ENCODE results near the gene MAFB. TPM values are rescaled to one million over a fixed set of nuclear protein-coding genes. Genes with fewer than 3 reads are reported as not detected.

MAFB gene
- total and polyA plus RNA-seq, 4 donors = 9.7 to 12.9 (median 11.4) TPM

DNA sequence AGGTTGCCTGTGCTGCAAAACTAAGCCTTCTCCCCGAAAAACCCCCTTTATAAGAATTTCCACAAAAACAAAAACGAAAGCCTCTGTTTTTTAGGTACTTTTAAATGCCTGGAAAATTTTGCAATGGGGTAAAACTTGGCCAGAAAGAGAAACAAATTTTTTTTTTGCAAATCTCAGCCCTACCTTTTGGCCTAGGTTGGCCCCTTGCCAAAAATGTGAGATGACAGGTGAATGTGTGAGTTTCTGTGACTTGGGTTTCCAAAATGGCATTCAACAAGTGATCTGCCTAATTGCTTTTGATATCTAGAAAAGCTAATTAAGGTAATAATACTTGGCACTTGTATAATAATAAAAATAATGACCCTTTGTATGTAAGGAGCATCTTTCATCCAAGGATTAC is 48.4 kb downstream of the MAFB start:
- Histone ChIP-seq H3K9ac (ENCODE audit: low read depth in 1 of 2, low read length in 2 of 2) (no peak overlapping the region), H3K27me3 (ENCODE audit: control insufficient read depth in 4 of 4, insufficient read depth in 4 of 4, low read length in 3 of 4) (no peaks in the 10 kb centered on the region), H3K4me1 (ENCODE audit: control insufficient read depth in 4 of 4, insufficient read depth in 4 of 4, low read length in 3 of 4) (peaks cover 4 to 19% (median 11%) of the 10 kb centered on the region in 4 donors), H3K4me3 (ENCODE audit: low read depth in 1 of 3, low read length in 3 of 3) (no peak overlapping the region), H3K9me3 (ENCODE audit: control insufficient read depth in 4 of 4, low read length in 3 of 4) (no peaks in the 10 kb centered on the region), H3K27ac (ENCODE audit: low read depth in 1 of 2, low read length in 2 of 2) (no peak overlapping the region), H3K36me3 (ENCODE audit: control insufficient read depth in 4 of 4, insufficient read depth in 3 of 4, low read depth in 1 of 4, low read length in 3 of 4) (no peaks in the 10 kb centered on the region)
- no peak for DNase-seq (ENCODE audit: low spot score)
- TF ChIP-seq, protein P1, sequence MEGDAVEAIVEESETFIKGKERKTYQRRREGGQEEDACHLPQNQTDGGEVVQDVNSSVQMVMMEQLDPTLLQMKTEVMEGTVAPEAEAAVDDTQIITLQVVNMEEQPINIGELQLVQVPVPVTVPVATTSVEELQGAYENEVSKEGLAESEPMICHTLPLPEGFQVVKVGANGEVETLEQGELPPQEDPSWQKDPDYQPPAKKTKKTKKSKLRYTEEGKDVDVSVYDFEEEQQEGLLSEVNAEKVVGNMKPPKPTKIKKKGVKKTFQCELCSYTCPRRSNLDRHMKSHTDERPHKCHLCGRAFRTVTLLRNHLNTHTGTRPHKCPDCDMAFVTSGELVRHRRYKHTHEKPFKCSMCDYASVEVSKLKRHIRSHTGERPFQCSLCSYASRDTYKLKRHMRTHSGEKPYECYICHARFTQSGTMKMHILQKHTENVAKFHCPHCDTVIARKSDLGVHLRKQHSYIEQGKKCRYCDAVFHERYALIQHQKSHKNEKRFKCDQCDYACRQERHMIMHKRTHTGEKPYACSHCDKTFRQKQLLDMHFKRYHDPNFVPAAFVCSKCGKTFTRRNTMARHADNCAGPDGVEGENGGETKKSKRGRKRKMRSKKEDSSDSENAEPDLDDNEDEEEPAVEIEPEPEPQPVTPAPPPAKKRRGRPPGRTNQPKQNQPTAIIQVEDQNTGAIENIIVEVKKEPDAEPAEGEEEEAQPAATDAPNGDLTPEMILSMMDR (IDR thresholded peaks at IDR 0.05; ENCODE audit: low read depth, low read length, missing input control) = no peak
- no peak for TF ChIP-seq FOXA2 (IDR thresholded peaks at IDR 0.05)
- no peak for TF ChIP-seq TAF1 (conservative IDR thresholded peaks at IDR 0.05)
- no peak for TF ChIP-seq SP1 (IDR thresholded peaks at IDR 0.05)
- WGBS = 84% methylated on average over 2 of the region's 2 CpGs

DNA sequence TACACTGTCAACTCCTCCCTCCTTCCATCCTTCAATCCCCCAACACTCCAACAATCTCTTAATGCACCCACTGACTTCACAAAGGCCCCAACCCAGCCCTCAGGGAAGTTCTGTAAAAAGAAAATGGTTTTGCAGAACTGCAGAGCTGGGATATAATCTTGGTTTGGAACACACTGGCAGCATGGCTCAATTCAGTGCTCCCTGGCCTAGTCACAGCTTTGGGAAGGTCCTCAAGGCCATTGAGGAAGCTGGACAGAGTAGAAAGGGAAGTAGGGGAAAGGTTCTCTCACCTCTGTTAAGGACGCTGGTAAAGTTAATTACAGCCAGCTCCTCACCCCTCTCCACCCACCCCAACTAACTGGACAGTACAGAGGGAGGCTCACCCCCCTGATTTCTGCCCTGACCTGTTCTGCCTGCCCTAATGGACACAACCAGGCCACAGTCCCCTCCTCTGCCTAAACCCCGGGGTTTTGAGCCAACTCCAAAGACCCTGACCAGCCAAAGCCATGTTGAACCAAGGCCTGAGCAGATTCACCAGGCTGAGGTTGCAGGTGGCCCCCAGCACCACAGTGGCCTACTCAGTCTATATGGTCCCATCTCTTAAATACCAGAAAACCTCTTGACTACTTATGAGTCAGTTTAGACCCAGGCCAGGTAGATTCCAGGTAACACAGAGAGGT is 49.2 kb downstream of the MAFB start:
- TF ChIP-seq YY1 (IDR thresholded peaks at IDR 0.05) = no peak
- TF ChIP-seq, protein P1 (IDR thresholded peaks at IDR 0.05; ENCODE audit: low read depth, low read length, missing input control) = no peak
- TF ChIP-seq SP1 (IDR thresholded peaks at IDR 0.05) = no peak
- TF ChIP-seq FOXA2 (IDR thresholded peaks at IDR 0.05) = no peak
- no peak for TF ChIP-seq HNF4G (IDR thresholded peaks at IDR 0.05)
- TF ChIP-seq RAD21 (IDR thresholded peaks at IDR 0.05) = no peak
- TF ChIP-seq, protein P2, sequence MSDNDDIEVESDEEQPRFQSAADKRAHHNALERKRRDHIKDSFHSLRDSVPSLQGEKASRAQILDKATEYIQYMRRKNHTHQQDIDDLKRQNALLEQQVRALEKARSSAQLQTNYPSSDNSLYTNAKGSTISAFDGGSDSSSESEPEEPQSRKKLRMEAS (IDR thresholded peaks at IDR 0.05) = no peak
- TF ChIP-seq EGR1 (IDR thresholded peaks at IDR 0.05; ENCODE audit: low read depth in 2 of 2) = no peak
- TF ChIP-seq TAF1 (conservative IDR thresholded peaks at IDR 0.05) = no peak
- no peak for TF ChIP-seq NR2F2 (IDR thresholded peaks at IDR 0.05)
- TF ChIP-seq RXRA (IDR thresholded peaks at IDR 0.05) = no peak
- TF ChIP-seq, protein P3, sequence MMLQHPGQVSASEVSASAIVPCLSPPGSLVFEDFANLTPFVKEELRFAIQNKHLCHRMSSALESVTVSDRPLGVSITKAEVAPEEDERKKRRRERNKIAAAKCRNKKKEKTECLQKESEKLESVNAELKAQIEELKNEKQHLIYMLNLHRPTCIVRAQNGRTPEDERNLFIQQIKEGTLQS (IDR thresholded peaks at IDR 0.05) = no peak
- TF ChIP-seq, protein P4, sequence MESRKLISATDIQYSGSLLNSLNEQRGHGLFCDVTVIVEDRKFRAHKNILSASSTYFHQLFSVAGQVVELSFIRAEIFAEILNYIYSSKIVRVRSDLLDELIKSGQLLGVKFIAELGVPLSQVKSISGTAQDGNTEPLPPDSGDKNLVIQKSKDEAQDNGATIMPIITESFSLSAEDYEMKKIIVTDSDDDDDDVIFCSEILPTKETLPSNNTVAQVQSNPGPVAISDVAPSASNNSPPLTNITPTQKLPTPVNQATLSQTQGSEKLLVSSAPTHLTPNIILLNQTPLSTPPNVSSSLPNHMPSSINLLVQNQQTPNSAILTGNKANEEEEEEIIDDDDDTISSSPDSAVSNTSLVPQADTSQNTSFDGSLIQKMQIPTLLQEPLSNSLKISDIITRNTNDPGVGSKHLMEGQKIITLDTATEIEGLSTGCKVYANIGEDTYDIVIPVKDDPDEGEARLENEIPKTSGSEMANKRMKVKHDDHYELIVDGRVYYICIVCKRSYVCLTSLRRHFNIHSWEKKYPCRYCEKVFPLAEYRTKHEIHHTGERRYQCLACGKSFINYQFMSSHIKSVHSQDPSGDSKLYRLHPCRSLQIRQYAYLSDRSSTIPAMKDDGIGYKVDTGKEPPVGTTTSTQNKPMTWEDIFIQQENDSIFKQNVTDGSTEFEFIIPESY (IDR thresholded peaks at IDR 0.05) = no peak
- TF ChIP-seq, protein P5, sequence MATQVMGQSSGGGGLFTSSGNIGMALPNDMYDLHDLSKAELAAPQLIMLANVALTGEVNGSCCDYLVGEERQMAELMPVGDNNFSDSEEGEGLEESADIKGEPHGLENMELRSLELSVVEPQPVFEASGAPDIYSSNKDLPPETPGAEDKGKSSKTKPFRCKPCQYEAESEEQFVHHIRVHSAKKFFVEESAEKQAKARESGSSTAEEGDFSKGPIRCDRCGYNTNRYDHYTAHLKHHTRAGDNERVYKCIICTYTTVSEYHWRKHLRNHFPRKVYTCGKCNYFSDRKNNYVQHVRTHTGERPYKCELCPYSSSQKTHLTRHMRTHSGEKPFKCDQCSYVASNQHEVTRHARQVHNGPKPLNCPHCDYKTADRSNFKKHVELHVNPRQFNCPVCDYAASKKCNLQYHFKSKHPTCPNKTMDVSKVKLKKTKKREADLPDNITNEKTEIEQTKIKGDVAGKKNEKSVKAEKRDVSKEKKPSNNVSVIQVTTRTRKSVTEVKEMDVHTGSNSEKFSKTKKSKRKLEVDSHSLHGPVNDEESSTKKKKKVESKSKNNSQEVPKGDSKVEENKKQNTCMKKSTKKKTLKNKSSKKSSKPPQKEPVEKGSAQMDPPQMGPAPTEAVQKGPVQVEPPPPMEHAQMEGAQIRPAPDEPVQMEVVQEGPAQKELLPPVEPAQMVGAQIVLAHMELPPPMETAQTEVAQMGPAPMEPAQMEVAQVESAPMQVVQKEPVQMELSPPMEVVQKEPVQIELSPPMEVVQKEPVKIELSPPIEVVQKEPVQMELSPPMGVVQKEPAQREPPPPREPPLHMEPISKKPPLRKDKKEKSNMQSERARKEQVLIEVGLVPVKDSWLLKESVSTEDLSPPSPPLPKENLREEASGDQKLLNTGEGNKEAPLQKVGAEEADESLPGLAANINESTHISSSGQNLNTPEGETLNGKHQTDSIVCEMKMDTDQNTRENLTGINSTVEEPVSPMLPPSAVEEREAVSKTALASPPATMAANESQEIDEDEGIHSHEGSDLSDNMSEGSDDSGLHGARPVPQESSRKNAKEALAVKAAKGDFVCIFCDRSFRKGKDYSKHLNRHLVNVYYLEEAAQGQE (IDR thresholded peaks at IDR 0.05) = no peak
- no peak for TF ChIP-seq GABPA (IDR thresholded peaks at IDR 0.05 in 1 of 2, conservative IDR thresholded peaks at IDR 0.05 in 1 of 2)
- no peak for TF ChIP-seq FOXA1 (IDR thresholded peaks at IDR 0.05)
- no peak for TF ChIP-seq HNF4A (conservative IDR thresholded peaks at IDR 0.05)
- TF ChIP-seq JUND (IDR thresholded peaks at IDR 0.05) = no peak
- Histone ChIP-seq H3K4me3 (ENCODE audit: low read depth in 1 of 3, low read length in 3 of 3) (no peak overlapping the region), H3K36me3 (ENCODE audit: control insufficient read depth in 4 of 4, insufficient read depth in 3 of 4, low read depth in 1 of 4, low read length in 3 of 4) (no peaks in the 10 kb centered on the region), H3K4me1 (ENCODE audit: control insufficient read depth in 4 of 4, insufficient read depth in 4 of 4, low read length in 3 of 4) (peaks cover 4 to 28% (median 17%) of the 10 kb centered on the region in 4 donors), H3K27me3 (ENCODE audit: control insufficient read depth in 4 of 4, insufficient read depth in 4 of 4, low read length in 3 of 4) (no peaks in the 10 kb centered on the region), H3K9ac (ENCODE audit: low read depth in 1 of 2, low read length in 2 of 2) (no peak overlapping the region), H3K9me3 (ENCODE audit: control insufficient read depth in 4 of 4, low read length in 3 of 4) (no peaks in the 10 kb centered on the region), H3K27ac (ENCODE audit: low read depth in 1 of 2, low read length in 2 of 2) (no peak overlapping the region)
- WGBS = 81% methylated on average over 2 of the region's 2 CpGs
- no peak for DNase-seq (ENCODE audit: low spot score)

Data from liver (tissue), 9 donors.